H1 (cell line): ENCODE measurements around the gene IL6R. TPM values are rescaled to one million over a fixed set of nuclear protein-coding genes. Genes with fewer than 3 reads are reported as not detected.

ENCODE experiments used
- CTCF ChIA-PET: fragments of 300-600 bp; sonication (Branson Sonifier 250); formaldehyde crosslinking; loops from one replicate; lab custom pipeline; 2021; ENCODE audit not compliant: partially characterized antibody; lab: Charles Lee
- POLR2A ChIA-PET: fragments of 300-600 bp; sonication (Branson Sonifier 250); formaldehyde crosslinking; loops from one replicate; lab custom pipeline; 2021; ENCODE audit warnings: inconsistent platforms; ENCODE audit not compliant: partially characterized antibody; lab: Charles Lee
- DNase-seq, 2 experiments: peaks; one replicate each; pipeline versions ENCODE4 v3.0.0 to v3.0.0-alpha.2; 2010 to 2022; ENCODE audit warnings: low spot score in 2 of 2, low read depth in 1 of 2, mixed read lengths in 1 of 2
- FAIRE-seq: peaks from 2 replicates; lab custom pipeline; 2011; peaks lifted over from hg19 to GRCh38; lab: Jason Lieb, UNC
- H2AFZ ChIP-seq: 2 replicates; pipeline ENCODE4 v1.8.1; 2012; ENCODE audit warnings: low read length, inconsistent platforms
- H2AK5ac ChIP-seq: 2 replicates; pipeline ENCODE4 v1.6.1; 2013; ENCODE audit warnings: low read depth, low read length
- H2BK120ac ChIP-seq: replicated peaks from 2 replicates; pipeline ENCODE3; 2013; ENCODE audit warnings: low read depth, low read length, inconsistent platforms
- H2BK12ac ChIP-seq: 2 replicates; pipeline ENCODE4 v1.6.1; 2013; ENCODE audit warnings: low read depth, low read length
- H2BK15ac ChIP-seq: 2 replicates; pipeline ENCODE4 v1.6.1; 2013; ENCODE audit warnings: low read length
- H2BK20ac ChIP-seq: 2 replicates; pipeline ENCODE4 v1.6.1; 2013; ENCODE audit warnings: low read length
- H2BK5ac ChIP-seq: 2 replicates; pipeline ENCODE4 v1.6.1; 2013; ENCODE audit warnings: low read depth, low read length
- H3K14ac ChIP-seq: 2 replicates; pipeline ENCODE4 v1.6.1; 2013; ENCODE audit warnings: inconsistent platforms; ENCODE audit not compliant: insufficient read length
- H3K18ac ChIP-seq: 2 replicates; pipeline ENCODE4 v1.6.1; 2013; ENCODE audit warnings: low read length; ENCODE audit errors: extremely low read depth
- H3K23ac ChIP-seq: 2 replicates; pipeline ENCODE4 v1.6.1; 2013; ENCODE audit warnings: inconsistent platforms; ENCODE audit not compliant: insufficient read length
- H3K23me2 ChIP-seq: 2 replicates; pipeline ENCODE4 v1.6.1; 2013; ENCODE audit warnings: low read depth, low read length
- H3K27ac ChIP-seq: 2 replicates; pipeline ENCODE4 v1.6.1; 2011; ENCODE audit warnings: low read depth, low read length, inconsistent platforms
- H3K27me3 ChIP-seq, 4 experiments: replicated peaks in 1 of 4; 1 replicate in 1 of 4; 2 replicates in 3 of 4; pipeline versions ENCODE4 v1.6.1 to v1.8.1; 2011 to 2013; ENCODE audit warnings: low read length in 3 of 4, mild to moderate bottlenecking in 3 of 4, inconsistent platforms in 2 of 4, mixed read lengths in 2 of 4, moderate library complexity in 1 of 4; ENCODE audit not compliant: control insufficient read depth in 3 of 4, insufficient read depth in 3 of 4; ENCODE audit errors: extremely low read depth in 1 of 4
- H3K36me3 ChIP-seq, 4 experiments: 2 replicates each; pipeline versions ENCODE4 v1.6.1 to v1.8.1; 2011 to 2013; ENCODE audit warnings: mild to moderate bottlenecking in 4 of 4, low read length in 3 of 4, moderate library complexity in 2 of 4, control low read depth in 1 of 4, inconsistent platforms in 1 of 4; ENCODE audit not compliant: insufficient read depth in 4 of 4, control insufficient read depth in 2 of 4
- H3K4ac ChIP-seq: replicated peaks from 2 replicates; pipeline ENCODE3; 2013; ENCODE audit warnings: low read length, low read depth, mixed read lengths, inconsistent platforms; ENCODE audit not compliant: insufficient read length
- H3K4me1 ChIP-seq, 4 experiments: replicated peaks in 1 of 4; 1 replicate in 1 of 4; 2 replicates in 3 of 4; pipeline versions ENCODE4 v1.6.1 to v1.8.1; 2011 to 2013; ENCODE audit warnings: low read length in 3 of 4, inconsistent platforms in 2 of 4, mixed read lengths in 1 of 4; ENCODE audit not compliant: insufficient read depth in 4 of 4, control insufficient read depth in 3 of 4
- H3K4me2 ChIP-seq, 2 experiments: 2 replicates each; pipeline versions ENCODE4 v1.6.1 to v1.8.1; 2011 to 2013; ENCODE audit warnings: low read depth in 2 of 2, low read length in 2 of 2, control low read depth in 1 of 2, inconsistent platforms in 1 of 2, mild to moderate bottlenecking in 1 of 2; ENCODE audit not compliant: insufficient read depth in 1 of 2
- H3K4me3 ChIP-seq, 4 experiments: fragments of 200-600, 300-600 bp in 1 of 4; sonication (generic), shearing (Covaris generic), sonication (Bioruptor Twin) in 1 of 4; 2 replicates each; pipeline versions ENCODE4 v1.5.1 to v1.8.1; 2011 to 2016; ENCODE audit warnings: low read length in 4 of 4, low read depth in 3 of 4, control low read depth in 2 of 4, inconsistent platforms in 2 of 4, mild to moderate bottlenecking in 2 of 4, mixed read lengths in 1 of 4, moderate library complexity in 1 of 4; ENCODE audit not compliant: insufficient read depth in 2 of 4; ENCODE audit errors: extremely low read depth in 1 of 4
- H3K56ac ChIP-seq: replicated peaks from 2 replicates; pipeline ENCODE3; 2013; ENCODE audit warnings: low read depth, mild to moderate bottlenecking, mixed read lengths, low read length, inconsistent platforms; ENCODE audit not compliant: insufficient read length
- H3K79me1 ChIP-seq: 2 replicates; pipeline ENCODE4 v1.6.1; 2013; ENCODE audit warnings: low read depth, low read length, control low read depth
- H3K79me2 ChIP-seq, 2 experiments: 2 replicates each; pipeline versions ENCODE4 v1.6.1 to v1.8.1; 2012 to 2013; ENCODE audit warnings: low read length in 2 of 2, mild to moderate bottlenecking in 2 of 2, inconsistent platforms in 1 of 2; ENCODE audit not compliant: insufficient read depth in 2 of 2, control insufficient read depth in 1 of 2
- H3K9ac ChIP-seq, 4 experiments: replicated peaks in 1 of 4; 1 replicate in 1 of 4; 2 replicates in 3 of 4; pipeline versions ENCODE4 v1.6.1 to v1.8.1; 2011 to 2013; ENCODE audit warnings: low read depth in 3 of 4, low read length in 3 of 4, control low read depth in 2 of 4, mild to moderate bottlenecking in 2 of 4, moderate library complexity in 2 of 4, inconsistent platforms in 1 of 4; ENCODE audit errors: extremely low read depth in 1 of 4
- H3K9me3 ChIP-seq, 2 experiments: 2 replicates each; pipeline versions ENCODE4 v1.6.1 to v1.8.1; 2012 to 2013; ENCODE audit warnings: mild to moderate bottlenecking in 2 of 2, moderate library complexity in 2 of 2, control low read depth in 1 of 2, inconsistent platforms in 1 of 2, low read depth in 1 of 2, low read length in 1 of 2, mixed read lengths in 1 of 2; ENCODE audit not compliant: insufficient read depth in 2 of 2
- H4K20me1 ChIP-seq, 2 experiments: replicated peaks in 1 of 2; 2 replicates each; pipeline versions ENCODE3 to v1.8.1; 2011 to 2013; ENCODE audit warnings: inconsistent platforms in 2 of 2, low read length in 2 of 2, mild to moderate bottlenecking in 1 of 2; ENCODE audit not compliant: insufficient read depth in 2 of 2, control insufficient read depth in 1 of 2
- H4K5ac ChIP-seq: 2 replicates; pipeline ENCODE4 v1.6.1; 2013; ENCODE audit warnings: low read length, low read depth, mixed read lengths, inconsistent platforms; ENCODE audit not compliant: insufficient read length
- H4K8ac ChIP-seq: 2 replicates; pipeline ENCODE4 v1.8.0; 2013; ENCODE audit warnings: mild to moderate bottlenecking, moderate library complexity, low read length, inconsistent platforms; ENCODE audit not compliant: insufficient read depth; ENCODE audit errors: extremely low read depth
- H4K91ac ChIP-seq: replicated peaks from 2 replicates; pipeline ENCODE3; 2013; ENCODE audit warnings: low read length, mixed read lengths, inconsistent platforms; ENCODE audit not compliant: insufficient read length
- WGBS, 2 experiments: shearing (Covaris generic) in 1 of 2; methylation state at CpG; one replicate each; pipeline versions ENCODE4 v1.1.6 to v1.1.7; 2013 to 2015; ENCODE audit warnings: low lambda C conversion rate in 2 of 2, mixed read lengths in 2 of 2, inconsistent platforms in 1 of 2, low coverage in 1 of 2, missing lambda C conversion rate in 1 of 2; ENCODE audit not compliant: insufficient replicate concordance in 2 of 2, insufficient coverage in 1 of 2, insufficient read length in 1 of 2; ENCODE audit errors: extremely low coverage in 1 of 2, missing lambda C conversion rate in 1 of 2; 5-methylcytosine and 5-hydroxymethylcytosine counted together
- polyA plus RNA-seq, 7 experiments: library from polyadenylated mRNA; depleted of rRNA in 3 of 7; stranded (reverse) in 5 of 7; unstranded in 2 of 7; fragments of >200 nt in 5 of 7; fragments of 200-250 nt in 2 of 7; gene quantifications; 1 replicate in 5 of 7; 2 replicates in 1 of 7; 4 replicates in 1 of 7; pipeline versions ENCODE4 v1.2.1 to v1.2.3, GENCODE V29; 2011 to 2013; ENCODE audit warnings: missing spikeins in 2 of 7, mixed read lengths in 2 of 7
- total RNA-seq: library from RNA; stranded (reverse); fragmentation: NEBNext Ultra II Directional; extraction: Animal tissue kit (Norgen Biotek cat#: 25700); gene quantifications from 2 replicates; pipeline ENCODE4 v1.2.1, GENCODE V29; 2021

IL6R gene
- total and polyA plus RNA-seq, 2 of the 8 experiments (the other 6 are each of a cell fraction or from before 2014, with no cell fraction given) = 2.3 to 3.0 TPM

DNA sequence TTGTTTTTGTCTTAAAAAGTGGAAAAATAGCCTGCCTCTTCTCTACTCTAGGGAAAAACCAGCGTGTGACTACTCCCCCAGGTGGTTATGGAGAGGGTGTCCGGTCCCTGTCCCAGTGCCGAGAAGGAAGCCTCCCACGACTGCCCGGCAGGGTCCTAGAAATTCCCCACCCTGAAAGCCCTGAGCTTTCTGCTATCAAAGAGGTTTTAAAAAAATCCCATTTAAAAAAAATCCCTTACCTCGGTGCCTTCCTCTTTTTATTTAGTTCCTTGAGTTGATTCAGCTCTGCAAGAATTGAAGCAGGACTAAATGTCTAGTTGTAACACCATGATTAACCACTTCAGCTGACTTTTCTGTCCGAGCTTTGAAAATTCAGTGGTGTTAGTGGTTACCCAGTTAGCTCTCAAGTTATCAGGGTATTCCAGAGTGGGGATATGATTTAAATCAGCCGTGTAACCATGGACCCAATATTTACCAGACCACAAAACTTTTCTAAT lies 61.8 kb downstream of the IL6R start:
- Histone ChIP-seq H2BK20ac (no peak overlapping the region), H2AK5ac (no peak overlapping the region), H3K27me3 (no peaks in the 10 kb centered on the region), H3K79me1 (no peaks in the 10 kb centered on the region), H3K4me3 (no peak overlapping the region), H2BK120ac (no peak overlapping the region), H3K18ac (no peak overlapping the region), H3K4me2 (no peak overlapping the region), H3K23me2 (no peaks in the 10 kb centered on the region), H2BK12ac (no peak overlapping the region), H3K14ac (no peak overlapping the region), H4K8ac (no peak overlapping the region), H3K79me2 (no peaks in the 10 kb centered on the region), H3K23ac (no peak overlapping the region), H2BK15ac (no peak overlapping the region), H3K27ac (no peak overlapping the region), H3K56ac (no peak overlapping the region), H4K91ac (no peak overlapping the region), H3K4me1 (peaks cover 0 to 4% (median 2%) of the 10 kb centered on the region in 4 experiments; a peak in 4 of 7 replicates), H4K20me1 (no peaks in the 10 kb centered on the region), H3K9me3 (no peaks in the 10 kb centered on the region), H3K9ac (no peak overlapping the region), H2AFZ (no peak overlapping the region), H3K36me3 (no peaks in the 10 kb centered on the region), H3K4ac (no peak overlapping the region), H2BK5ac (no peak overlapping the region), H4K5ac (no peak overlapping the region)
- POLR2A ChIA-PET = interaction anchor here (0.6 kb wide), 1 partner anchor 535 kb away, joined by 3 read pairs; no protein-coding TSS in a partner anchor
- 70% methylated on average over 8 of the region's 8 CpGs; no CpG with 5 or more reads in 1 of the 2 experiments for WGBS, 2 experiments
- FAIRE-seq (no peak), DNase-seq (no peak)
- CTCF ChIA-PET = interaction anchor here (0.6 to 4.8 kb wide), 7 partner anchors 13 to 79 kb away, joined by 3 to 30 read pairs (median 4); no protein-coding TSS in a partner anchor
